Limb (tissue), 2 donors: Measurements from ENCODE around the gene ABCC4.

Experiments
- DNase-seq, 2 donors: peaks; one replicate each; pipeline ENCODE4 v3.0.0-alpha.2; 2016; ENCODE audit errors: extremely low spot score in 2 of 2

Gene ABCC4

DNA sequence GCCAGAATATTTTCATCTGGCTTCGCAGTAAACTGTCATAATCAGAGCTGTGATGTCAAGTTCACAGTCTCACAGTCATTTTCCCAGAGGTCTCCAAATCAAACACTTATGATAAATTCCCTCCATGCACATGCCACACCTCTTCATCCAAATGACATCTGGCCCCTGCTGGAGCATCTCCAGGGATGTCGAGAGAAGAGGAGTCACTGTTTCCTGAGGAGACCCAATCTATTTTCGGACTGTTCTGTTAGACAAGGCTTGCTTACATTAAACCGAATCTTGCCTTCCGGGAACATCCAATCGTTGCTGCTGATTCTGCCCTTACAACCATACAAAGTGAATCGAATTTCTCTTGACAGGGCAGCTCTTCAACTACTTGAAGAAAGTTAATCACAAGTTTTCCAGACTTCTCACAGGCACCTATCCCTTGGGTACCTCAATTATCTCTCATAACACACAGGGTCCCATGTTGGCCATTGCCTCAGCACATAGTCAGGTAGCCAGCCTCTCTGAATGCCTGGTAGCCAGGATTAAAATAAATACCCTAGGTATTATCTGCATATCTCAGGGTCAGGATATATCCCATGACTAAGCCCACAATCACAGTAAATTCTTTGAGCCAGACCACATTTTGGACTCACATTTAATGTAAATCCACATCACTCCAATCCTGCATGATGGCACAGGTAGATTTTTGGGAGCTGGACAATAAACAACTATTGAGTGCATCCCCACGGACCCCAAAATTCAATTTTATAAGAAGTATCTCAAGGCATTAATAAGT, 182.5 kb downstream of the ABCC4 start:
- no peak for DNase-seq

GRCh38 chr13:95117092-95117491, 184.2 kb downstream of the ABCC4 start:
- no peak for DNase-seq

DNA sequence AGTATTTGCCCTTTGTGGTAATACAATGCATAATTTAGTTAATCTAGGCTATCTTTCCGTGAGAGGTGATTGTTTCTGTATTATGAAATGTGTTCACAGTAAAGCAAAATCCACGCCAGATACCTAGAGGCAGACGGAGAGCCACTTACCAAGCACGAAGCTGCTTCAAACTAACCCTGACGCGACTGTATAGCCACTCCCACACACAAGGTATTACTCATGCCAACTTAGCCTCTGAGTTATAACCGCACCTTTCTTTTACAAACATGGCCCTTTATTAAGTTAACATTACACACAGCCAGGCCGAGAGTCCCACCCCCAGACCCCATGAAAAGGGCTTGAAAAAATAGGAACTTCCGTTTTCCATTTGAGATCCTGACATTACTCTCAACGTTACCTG, 185.7 kb downstream of the ABCC4 start:
- DNase-seq = no peak

DNA sequence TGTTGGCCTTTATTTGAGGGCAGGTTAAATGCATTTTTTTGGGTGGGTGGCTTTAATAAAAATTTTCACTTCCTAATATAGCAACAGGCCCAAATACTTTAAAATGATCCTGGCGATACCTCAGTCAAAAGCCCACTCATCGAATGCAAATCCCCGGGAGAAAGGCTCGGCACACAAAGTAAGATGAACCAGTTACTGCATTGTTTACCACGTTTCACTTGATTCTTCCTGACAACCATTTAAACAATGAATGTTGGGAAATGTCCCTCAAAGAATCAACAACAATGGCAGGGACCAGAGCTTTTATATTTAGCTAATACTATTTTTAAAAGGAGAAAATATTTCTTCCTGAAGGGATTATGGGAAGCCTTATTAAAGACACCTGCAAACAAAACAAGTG, 187.7 kb downstream of the ABCC4 start:
- no peak for DNase-seq

DNA sequence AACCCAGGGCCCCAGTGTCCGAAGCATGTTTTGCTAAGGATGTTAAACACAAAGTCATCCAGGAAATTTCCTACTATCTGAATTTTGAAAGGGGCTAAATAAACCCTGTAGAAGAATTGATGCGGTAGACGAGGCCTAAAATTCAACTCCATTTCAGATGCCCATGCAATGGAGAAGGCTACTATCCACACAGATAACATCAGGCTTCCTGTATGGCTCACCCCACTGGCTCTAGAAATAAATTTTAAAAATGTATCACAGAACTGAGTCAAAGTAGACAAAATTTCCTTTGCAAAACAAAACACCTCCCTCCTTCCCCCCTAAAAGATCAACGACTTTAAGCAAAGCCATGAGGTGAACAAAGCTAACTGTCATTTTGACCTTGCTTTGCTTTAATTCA, 188.4 kb downstream of the ABCC4 start:
- no peak for DNase-seq

DNA sequence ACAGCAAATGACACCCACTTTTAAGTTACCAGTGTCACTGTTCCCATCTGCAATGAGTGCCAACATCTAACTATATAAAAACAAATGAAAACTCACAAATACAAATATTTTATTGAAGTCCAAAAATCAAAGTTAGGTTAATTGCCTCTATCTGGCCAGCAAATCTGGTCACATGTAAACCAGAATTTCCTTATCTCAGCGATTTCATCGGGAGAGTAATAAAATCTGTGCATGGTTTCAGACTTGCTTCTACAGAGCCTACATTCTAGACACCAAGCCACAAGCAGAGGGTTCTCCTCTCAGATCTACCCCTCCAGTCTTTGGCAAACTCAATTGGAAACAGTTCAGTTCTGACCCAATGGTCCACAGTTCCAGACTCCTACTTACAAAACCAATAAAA, 189.6 kb downstream of the ABCC4 start:
- no peak for DNase-seq

GRCh38 chr13:95106562-95106961, 194.7 kb downstream of the ABCC4 start:
- DNase-seq = no peak

DNA sequence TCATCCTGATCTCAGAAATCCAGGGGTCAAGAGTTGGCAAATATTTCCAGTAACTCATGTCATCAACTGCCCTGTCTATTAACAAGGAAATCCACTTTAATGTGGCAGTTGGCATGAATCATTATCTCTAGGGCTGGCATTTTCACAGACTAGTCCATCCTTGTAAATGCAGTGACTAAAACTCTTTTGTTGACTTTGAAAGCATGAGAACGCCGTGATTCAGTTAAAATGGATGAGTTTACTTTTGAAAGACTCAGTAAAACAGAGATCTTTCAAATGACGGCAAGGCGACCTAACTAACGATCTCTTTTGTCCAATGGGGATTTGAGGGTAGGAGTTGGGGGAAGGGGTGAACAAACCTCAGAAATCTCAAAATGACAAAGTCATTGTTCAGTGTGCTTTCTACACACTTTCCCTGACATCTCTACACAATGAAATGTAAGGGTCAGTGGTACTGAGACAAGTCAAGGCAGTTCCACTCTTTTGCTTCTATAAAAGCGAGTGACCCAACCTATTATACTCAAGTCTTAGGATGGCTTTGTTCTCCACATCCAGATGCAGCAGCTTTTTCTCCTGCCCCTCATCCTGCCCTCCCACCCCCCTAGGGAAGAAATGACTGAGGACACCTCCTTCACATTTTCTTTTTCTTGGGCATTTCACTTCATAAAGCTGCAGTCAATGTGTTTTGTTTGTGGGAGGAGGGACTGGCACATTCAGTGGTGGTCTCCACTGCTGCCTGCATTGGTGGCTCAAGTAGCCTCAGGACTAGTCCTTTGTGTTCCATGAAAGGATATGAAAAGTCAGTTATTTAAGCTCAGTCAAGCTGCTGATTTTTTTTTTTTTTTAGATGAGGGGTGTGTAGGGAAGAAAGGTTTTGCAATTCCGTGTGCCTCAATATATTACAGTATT, 200.5 kb downstream of the ABCC4 start:
- DNase-seq = no peak

GRCh38 chr13:95099541-95099940, 201.7 kb downstream of the ABCC4 start:
- no peak for DNase-seq

DNA sequence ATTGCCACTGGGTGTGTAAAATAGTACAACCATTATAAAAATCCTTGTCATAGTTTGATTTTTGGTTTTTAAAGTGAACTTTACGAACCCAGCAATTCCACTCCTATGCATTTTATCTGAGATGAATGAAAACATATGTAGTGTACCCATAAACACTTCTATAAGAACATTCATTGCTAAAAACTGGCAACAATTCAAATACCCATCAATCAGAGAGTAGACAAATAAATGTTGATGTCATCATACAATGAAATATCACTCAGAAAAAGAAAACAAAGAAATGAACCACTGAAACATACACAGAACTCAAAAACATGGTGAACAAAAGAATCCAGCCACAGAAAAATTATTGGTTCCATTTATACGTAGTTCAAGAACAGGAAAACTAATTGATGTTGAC, 202.3 kb downstream of the ABCC4 start:
- DNase-seq = no peak

- no peak for DNase-seq
Observed at GRCh38 chr13:95091755-95092154, 209.5 kb downstream of the ABCC4 start.

- no peak for DNase-seq
Observed at GRCh38 chr13:95087746-95088305, 213.4 kb downstream of the ABCC4 start.

GRCh38 chr13:95086761-95087160, 214.5 kb downstream of the ABCC4 start:
- no peak for DNase-seq

GRCh38 chr13:95083758-95084157, 217.5 kb downstream of the ABCC4 start:
- no peak for DNase-seq

DNA sequence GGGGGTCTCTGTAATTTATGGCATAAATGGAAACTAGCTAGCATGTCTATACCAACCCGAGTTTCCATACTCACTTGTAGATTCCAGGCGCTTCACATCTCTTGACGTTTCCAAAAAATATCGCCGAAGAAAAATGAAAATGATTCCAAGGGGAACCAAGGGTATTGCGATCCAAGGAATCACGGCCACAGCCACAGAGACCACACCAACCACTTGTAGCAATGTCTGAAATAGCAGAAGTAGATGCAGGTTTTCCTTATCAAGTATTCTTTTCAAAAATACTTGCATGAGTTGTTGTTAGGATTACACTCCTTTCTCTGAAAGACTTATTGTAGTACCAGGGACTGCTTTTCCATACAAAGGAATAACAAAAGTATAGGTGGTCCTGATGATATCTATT, 218.2 kb downstream of the ABCC4 start:
- no peak for DNase-seq

DNA sequence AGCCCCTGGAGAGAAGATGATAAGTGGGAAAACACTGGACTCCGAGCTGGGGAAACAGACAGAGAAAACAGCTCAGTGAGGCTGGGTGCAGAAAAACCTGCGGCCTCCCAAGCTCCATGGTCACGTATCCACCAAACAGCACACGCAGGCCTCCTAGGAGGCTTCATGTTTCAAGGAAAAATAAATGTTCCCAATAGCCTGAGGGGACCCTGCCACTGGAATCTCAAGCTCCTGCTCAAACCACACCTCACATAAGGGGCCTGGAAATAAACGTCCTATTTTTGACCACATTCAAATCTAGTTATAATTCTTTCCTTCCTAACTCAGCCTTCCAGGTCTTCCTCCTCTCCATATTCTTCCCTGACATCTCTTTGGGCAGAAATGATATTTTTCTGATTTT, 225.7 kb downstream of the ABCC4 start:
- no peak for DNase-seq

DNA sequence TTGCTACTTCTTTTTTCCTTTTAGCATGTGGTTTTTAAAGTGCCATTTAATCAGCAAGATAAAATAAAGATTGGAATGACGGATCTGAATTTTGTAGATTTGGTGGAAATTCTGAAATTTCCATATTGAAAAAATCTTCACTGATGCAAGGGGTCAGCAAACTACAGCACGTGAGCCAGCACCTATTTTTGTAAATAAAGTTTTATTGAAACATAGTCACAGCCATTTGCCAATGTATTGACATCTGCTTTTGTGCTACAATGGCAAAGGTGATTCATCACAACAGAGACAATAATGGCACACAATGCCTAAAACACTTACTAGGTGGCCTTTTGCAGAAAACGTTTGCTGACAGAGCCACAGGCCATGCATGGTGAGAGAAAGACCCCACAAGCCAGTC, 226.4 kb downstream of the ABCC4 start:
- no peak for DNase-seq

DNA sequence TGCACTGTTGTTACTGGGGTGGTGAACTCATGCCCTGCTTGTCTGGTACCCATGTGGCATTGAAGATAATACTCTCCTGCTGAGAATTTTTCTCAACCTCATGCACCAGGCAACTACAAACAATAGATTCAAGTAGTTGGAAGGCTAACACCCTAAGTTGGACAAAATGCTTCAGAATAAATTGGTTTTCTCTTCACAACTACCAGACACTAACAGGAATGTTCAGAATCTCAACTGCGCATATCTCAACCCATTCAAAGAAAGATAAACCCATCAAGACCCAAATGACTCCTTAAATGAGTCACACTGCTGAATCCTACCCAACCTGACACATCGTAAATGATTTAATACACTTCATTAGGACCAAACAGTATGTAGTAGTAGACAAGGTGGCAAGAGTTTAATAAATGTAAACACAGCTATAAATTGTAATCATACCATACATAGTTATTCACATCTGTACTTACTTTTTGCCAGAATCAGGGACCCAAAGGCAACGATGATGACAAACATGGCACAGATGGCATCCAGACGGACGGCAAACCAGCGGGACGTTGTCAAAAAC, 227.4 kb downstream of the ABCC4 start:
- no peak for DNase-seq

- no peak for DNase-seq
Observed at GRCh38 chr13:95067303-95067702, 233.9 kb downstream of the ABCC4 start.

DNA sequence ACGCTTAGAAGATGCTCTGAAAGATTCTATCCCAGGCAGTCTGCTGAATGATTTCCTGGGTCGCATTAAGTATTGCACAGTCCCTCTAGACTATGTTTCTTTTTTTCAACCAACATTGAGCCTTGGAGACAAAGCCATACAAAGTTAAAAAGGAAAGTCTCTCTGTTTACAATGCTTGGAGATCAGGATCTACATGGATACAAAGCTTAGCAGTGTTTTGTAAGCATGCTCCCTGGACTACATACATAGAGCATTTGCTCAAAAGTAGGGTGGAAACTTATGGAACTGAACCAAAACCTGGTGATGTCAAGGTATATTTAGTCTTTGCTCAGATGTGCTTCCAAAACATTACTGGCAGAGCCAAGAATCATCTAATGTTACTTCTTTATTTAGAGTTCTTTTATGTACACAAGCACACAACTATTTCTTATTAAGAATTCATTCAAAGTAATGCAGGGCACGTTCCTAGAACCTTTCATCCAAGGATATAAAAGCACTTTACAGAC, 241.2 kb downstream of the ABCC4 start:
- no peak for DNase-seq

DNA sequence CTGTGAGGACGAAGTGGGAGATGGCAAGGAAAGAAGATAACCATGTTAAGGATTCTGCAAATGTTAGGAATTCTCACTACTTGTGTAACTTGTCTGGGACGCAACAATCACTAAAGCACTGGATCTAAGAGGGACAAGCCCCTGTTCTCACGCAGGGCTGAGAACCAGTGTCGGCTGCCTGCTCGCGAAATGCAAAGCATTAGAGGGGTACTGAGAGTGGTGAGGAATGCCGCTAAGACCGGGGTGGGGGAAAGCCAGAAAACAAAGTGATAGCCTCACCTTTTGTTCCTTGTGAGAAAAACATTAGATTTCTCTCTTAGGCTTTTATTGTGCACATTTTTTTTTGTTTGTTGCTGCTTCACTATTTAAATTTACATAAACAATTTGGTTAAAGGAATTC, 241.9 kb downstream of the ABCC4 start:
- DNase-seq = no peak

DNA sequence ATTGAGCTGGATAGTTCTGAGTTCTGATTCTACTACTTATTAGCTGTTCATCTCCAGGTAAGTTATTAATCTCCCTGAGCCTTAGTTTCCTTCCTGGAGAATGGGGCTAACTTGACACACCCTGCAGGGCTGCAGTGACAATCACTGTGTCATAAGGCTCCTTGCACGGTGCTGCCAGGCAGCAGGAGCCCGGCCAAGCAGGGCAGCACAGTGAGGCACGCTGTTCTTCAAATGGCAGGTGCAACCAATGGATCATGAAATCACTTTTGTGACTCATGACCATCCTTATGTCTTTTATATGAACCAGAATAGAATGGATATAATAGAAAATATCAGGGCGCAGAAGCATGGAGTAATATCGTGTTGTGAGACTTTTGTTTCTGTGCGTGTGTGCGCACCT, 242.6 kb downstream of the ABCC4 start:
- no peak for DNase-seq
